Fibroblast of gingiva (primary cell): ENCODE measurements around the gene IL17RA.
A peak's percentile ranks its signal among the peaks of the same experiment; 100 is the strongest.

Experiments used
- DNase-seq: peaks from one replicate; pipeline ENCODE4 v3.0.0-alpha.2; 2011; ENCODE audit warnings: low read depth

The IL17RA gene

DNA sequence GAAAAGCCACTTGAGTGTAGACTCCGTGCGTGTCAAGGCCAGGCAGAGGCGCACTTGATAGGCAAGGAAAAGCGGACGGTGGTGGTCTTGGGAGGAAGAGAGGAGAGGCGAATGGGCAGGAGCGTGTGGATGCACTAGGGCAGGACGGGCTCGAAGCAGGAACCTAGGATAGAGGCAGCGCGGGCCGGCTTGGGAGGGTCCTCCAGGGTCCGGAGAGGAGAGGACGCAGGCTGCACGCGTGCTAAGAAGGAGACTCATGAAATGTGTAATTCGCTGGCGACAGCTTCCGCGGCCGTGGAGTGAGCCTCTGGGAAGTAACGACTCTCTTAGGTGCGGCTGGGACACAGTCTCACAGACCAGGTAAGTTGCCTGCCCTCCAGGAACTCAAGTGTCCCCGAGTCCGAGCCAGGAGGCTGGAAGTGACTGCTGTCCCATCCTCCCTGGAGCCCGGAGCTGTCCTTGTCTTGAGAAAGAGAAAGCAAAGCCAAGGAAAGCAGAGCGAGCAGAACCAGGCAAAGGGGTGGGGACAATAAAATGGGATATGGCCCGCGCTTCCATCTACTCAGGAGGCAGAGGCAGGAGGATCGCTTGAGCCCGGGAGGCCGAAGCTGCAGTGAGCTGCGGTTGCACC, 874 bp upstream of the IL17RA start:
- DNase-seq, result no peak

DNA sequence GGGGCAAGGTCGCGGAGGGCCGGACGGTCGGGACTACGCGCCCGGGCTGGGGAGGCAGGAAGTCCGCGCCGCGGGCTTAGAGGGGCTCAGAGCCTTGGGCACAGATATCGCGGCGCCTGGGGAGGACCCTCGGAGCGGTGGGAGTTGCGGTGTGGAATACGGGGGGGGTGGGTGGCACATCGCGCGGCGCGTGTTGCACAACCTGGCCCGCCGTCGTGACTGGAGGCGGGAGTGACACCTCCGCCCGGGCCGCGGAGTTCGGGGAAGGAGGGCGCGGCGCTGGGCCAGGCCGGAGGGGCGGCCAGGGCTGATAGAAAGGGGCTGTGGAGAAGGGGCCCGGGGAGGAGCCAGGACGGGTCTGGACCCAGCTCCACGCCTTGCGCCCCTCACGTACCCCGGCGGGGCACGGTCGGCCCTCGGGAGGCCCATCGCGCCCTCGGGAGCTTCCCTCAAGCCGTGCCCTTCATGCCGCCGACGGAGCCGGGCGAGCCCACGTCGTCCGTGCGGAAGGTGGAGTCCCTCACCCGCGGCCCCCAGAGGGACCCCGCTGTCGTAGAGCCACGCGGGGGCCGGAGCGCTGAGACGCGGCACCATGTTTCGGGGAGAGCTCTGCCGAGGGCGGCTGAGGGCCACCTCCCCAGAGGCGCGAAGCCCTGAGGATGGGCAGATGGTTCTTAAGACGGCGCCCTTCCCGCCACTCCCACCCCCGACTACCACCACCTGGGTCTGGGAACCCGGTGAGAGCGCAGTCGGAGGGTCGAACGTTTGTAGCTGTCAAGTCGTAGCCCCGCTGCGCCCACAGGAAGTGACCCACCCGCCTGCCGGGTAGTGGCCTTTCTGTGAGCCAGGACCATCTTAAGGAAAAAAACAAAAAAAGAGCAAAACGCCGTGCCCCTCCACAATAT, 729 bp downstream of the IL17RA start:
- DNase-seq, result no peak

DNA sequence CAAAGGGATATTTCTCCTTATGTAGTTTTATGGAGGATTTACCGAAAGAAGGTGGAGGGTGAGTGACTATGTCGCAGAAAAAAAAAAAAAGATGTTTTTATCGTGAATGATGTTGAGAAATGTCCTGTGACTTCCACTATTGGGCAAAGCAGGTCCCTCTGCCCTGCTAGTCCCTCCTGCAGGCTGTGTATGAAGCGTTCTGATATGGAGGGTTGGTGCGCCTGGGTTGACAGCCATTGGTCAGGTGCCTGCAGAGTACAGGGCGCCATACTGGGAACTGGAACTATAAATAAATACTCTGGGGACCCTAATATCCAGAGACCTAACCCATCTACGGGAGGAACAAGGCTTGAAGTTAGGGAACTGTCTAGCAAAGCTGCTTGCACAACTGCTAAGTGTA, 1.5 kb downstream of the IL17RA start:
- DNase-seq, result no peak

DNA sequence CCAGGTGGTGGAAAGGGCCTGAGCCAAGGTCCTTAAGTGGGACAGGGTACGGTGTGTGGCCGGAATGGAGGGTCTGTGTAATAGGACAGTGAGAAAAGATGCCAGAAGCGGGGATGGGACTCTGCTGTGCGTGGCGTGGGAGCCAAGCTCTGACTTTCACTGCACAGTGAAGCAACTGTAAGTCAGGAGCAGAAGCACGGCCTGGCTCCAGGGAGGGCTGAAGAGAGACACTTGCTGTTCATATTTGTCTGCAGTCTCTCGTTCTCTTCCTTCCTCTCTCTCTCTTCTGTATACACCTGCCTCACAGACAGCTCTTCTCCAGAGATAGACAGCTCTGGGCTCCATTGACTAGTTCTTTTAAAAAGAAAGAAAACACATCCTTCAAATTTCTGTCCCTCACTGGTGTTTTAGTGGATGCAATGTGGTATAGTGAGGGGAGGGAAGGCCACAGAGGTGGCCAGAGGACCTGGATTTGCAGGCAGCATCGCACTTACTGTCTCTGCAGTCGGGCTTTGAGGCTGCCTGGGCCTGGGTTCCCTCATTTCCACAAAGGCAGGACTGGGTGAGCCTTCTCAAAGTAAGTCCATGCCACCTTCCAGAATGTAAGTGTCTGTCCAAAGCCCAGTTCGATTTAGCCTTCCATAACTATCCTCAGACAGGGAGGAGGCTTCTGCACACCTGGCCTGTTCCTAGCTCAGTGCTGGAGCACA, 2.1 kb downstream of the IL17RA start:
- no peak for DNase-seq

DNA sequence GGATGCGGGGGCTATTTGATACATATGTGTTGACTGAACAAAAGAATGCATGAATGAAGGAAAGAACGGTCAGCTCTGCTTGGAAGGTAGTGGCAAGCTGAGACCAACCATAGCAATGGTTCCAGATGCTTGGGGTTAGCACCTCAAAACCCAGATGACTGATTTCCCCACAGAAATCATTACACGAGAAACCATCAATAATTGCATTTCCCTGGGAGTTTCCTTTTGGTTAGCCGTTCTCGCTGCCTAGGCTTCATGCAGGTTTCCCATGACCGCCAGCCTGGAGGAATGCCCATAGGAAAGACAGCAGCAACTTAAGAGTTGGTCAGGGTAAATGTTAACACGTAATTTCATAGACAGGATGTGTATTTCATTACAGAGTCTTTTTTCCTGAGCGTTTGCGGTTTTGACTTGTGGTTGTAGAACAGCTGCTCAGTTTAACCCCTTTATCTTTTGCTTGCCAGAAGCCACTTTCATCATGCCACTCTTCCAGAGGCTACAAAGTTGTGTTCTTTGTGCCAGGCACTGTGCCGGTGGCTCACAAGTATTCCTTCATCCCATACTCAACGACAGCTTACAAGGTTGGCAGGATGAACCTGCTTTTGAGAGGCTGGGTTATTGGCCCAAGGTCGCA, 2.8 kb downstream of the IL17RA start:
- DNase-seq, result peak; percentile 56

DNA sequence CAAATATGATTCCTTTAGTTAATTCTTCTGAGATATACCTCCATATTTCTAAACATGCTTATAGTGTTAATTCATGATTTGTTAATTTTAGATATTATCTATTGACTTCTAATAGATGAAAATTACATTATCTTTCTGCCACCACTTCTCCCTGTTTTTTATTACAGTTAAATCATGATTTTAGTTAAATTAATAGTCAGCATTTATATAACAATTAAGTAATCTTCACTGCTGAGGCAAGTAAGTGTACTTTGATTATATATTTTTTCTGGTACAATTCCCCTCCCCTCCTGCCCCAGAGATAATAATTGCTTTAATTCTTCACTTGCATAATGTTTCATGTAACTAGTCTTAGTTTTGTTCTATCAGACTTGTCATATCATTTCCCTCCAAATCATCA, 5.8 kb downstream of the IL17RA start:
- no peak for DNase-seq

DNA sequence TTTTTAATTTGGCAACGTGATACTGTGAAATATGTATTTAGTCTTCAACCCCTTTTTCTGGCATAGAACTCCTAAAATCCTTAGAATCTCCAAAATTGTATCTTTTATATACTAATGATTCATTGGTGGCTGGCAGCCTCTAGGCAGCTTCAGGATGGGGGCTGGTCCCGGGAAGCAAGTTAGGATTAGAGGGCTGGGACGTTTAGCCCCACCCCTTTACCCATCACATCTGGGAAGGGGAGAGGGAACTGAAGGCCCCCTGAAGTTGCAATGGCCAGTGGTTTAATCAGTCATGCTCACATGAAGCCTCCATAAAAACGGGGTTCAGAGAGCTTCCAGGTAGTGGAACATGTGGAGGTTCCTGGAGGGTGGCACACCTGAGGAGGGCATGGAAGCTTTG, 7.1 kb downstream of the IL17RA start:
- DNase-seq, result no peak

DNA sequence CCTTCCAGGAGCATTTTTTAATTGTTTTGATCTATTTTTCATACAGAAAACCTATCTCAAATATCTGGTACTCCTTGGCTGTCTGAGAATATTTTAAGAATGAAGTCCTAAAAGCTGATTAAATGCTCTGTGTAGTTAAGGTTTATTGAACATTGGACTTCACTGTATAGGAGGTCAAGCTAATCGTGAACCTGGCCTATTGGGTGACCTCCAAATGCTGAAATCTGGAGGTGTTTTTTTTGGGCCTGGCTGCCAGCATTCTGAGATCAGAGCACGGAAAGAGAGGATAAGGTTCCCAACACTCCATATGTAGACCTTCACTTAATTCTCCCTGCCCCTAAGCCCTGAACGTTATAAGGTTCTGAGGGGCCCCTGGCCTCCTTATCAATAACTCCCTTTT, 8.3 kb downstream of the IL17RA start:
- DNase-seq, result no peak

DNA sequence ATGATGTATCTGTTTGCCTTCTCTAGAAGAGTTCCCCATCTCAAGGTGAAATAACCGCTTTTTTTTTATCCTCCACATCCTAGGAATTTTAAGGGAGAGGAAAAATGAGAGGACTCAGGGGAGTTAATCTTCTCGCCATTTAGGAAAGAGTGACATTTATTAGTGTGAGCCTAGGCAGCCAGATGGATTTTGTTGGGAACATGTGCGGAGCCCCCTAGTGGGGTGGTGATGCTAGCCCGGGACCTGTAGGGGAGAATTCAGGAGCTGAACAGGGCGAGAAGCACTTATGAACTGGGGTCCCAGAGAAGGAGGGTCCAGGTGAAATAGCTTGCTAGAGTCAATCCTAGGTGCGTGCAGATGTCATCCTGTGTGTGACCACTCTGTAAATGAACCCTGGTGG, 10.7 kb downstream of the IL17RA start:
- no peak for DNase-seq

DNA sequence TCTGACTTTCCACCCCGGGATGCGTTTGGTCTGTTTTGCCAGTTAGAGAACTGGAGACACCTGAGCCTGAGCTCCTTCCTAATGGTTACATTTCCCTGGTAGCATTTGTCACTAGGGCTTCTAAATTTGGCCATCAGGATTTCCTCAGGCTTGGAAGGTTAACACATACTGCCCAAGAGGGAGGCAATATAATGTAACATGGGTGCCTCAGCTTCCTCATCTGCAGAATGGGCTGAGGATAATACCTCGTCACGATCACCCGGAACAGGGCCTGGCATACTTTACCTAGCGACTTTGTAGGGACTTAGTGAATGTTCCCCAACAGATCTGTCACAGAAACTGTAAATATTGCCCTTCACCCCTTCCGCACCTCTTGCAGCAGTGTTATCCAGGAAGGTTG, 11.3 kb downstream of the IL17RA start:
- DNase-seq, result no peak

DNA sequence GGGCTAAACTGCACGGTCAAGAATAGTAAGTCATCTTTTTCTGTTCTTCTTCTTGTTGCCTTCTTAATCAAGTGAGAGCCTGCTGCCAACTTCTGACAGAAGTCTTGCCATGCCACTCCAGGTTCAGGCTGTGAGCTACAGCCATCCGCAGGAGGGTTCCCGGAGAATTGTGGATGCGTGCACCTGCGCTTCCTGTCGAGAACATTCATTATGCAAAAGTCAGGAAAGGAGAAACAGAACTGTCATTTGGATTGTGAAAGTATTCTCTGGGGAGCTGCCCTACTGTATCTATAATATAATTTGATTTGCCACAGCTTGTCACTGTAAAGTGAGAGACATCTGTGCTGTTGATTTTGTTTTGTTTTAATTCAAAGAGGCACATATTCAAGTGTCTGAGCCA, 12.3 kb downstream of the IL17RA start:
- DNase-seq, result no peak

DNA sequence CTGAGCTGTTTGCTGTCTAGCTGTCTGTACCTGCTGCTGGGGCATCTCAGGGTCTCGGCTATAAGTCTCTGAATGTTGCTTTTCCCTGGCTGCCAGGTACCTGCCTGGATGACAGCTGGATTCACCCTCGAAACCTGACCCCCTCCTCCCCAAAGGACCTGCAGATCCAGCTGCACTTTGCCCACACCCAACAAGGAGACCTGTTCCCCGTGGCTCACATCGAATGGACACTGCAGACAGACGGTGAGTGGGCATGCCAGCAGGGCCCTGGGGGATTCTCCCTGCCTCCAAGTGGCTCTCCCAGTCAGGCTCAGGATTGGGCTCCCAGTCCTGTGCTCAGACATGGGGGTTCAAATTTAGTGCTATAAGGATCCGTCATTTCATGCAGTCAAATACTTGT, 12.9 kb downstream of the IL17RA start:
- no peak for DNase-seq

DNA sequence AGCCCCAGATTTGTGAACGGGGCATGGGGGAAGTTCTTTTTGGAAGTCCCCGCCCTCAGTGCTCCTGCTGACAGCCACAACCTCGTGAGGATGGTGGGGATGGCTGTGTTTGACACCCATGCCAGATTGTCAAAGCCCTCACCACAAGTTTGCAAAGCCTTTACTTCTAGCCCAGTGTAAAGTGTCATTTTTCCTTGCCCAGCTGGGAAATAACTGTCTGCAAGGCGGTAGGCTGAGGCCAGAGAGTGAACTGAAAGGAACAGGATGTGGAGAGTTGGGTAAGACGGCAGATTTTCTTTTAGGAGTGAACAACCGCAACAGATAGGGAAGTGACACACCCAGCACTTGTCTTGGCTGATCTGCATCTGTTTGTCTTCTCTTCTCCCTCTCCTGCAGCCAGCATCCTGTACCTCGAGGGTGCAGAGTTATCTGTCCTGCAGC, 13.6 kb downstream of the IL17RA start:
- DNase-seq, result no peak

DNA sequence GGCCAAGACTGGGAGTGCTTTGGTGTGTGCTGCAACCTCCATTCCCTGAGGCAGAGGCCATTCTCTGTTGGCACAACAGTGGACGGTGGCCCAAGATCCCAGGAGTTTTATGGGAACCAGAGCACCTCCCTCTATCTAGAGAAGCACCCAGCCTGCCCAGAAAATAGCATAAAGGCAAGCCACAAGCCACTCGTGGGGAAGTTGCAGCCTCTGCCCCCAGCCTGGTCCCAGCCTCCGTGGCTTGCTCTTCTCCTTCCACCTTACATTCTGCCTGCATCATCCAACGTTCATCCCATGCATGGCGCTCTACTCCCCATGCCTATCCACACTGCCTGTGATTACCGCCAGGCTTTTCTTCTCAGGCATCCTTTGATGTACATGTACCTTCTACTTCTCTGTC, 15.8 kb downstream of the IL17RA start:
- no peak for DNase-seq

DNA sequence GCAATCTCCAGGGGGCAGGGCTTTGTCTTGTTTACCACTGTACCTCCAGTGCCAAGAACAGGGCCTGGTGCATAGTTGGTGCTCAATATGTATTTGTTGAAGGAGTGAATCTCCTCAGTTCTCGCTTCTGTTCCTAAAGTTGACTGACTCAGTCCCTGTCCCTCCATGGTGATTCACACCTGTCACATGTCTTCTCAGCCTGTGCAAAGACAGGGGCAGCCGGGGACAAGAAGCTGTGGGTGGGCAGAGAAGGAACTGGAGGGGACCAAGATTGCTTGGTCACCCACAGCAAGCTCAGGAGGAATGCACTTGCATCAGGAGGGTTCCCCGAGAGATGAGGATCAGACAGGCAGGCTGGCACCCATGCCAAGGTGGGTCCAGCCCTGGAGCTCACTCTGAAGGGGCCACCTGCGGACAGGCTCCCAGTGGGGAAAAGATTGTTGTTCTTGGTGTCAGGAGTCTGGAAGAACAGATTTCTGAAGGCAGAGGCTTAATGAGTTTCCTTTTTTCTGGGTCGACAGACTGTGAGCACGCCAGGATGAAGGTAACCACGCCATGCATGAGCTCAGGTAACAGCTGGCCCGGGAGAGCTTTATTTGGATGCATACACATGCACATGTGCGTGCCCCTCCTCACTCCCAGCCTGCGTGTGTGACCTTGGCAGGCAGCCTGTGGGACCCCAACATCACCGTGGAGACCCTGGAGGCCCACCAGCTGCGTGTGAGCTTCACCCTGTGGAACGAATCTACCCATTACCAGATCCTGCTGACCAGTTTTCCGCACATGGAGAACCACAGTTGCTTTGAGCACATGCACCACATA, 16.9 kb downstream of the IL17RA start:
- no peak for DNase-seq

DNA sequence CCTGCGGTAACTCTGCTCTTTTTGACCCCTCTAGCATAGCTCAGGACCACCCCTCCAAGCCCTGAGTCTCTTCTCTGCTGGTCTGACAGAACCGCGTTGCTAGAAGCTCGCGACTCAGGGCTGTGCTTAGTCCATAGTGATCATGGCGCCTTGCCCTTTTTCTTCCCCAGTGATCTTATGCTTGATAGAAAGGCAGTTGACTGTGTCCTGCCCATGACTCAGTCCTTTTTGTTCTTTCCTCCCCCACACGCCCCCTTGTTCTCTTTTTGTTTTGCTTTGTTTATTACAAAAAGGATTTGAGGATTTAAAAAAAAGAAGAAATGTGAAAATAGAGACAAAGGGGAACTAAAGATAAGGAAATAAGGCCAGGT, 17.5 kb downstream of the IL17RA start:
- no peak for DNase-seq

DNA sequence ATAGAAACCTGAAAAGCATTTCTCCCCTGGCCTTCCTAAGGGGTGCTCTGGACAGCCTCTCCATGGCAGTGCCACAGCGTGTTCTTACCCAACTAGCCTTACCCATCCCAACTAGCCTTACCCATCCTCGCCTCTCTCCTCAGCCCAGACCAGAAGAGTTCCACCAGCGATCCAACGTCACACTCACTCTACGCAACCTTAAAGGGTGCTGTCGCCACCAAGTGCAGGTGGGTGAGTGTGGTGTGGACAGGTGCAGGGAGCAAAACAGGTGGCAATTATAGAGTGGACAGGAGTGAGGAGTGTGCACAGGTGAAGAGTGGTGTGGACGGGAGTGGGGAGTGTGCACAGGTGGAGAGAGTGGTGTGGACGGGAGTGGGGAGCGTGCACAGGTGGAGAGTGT, 18.6 kb downstream of the IL17RA start:
- DNase-seq, result no peak

DNA sequence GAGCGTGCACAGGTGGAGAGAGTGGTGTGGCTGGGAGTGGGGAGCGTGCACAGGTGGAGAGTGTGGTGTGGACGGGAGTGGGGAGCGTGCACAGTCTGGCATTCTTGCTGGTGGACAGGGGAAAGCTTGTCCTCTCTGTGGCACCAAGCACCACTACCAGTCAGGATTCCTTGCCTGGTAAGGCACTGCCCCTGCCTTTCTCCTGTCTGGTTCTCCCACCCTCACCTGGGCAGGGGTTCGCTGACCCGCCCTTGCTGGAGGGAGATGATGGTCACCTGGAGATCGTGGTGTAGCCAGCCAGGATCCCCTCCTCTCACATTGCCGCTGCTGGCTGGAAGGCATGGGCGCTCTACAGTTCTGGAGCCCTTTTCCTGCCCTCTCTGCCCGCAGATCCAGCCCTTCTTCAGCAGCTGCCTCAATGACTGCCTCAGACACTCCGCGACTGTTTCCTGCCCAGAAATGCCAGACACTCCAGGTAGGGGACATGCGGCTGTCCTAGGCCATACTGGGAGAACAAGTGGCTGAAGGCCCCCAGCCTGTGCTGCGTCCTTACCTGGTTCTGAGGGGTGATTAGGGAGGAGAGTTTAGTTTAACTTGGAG, 19.6 kb downstream of the IL17RA start:
- no peak for DNase-seq

DNA sequence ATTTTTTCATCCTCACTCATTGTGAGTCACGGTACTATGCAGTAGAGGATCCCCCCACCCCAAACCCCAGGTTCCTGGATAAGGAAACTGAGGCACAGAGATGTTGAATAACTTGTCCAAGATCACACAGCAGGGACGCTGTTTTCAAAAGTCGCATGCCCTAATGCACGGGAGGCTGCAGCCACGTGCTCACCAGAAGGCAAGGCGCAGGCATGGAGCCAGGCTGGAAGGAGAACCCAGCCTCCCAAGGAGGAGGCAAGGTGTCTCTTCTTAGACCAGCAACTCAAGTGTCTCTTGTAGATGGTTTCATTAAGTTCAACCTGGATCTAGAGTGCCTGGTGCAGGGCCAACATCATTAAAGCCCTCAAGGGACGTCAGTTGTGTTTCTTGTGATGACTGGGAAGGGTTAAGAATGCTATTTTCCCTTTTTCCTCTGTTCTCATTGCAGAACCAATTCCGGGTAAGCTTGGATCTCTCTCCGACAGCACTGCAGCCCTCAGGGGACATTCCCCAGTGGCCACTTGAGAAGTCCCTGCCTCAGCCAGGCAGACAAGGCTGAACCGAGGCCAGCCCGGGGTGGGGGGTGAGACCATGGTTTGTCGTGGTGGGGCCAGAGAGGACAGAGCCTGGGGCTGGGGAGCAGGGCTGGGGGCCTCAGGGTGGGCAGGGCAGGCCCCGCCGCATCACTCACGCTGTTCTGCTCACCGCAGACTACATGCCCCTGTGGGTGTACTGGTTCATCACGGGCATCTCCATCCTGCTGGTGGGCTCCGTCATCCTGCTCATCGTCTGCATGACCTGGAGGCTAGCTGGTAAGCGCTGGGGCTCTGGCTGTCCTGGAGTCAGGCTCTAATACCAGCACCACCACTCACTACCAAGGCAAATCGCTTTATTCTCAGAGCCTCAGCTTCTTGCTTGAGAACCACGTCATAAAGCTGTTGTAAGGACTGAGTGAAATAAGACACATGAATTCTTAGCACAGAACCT, 20.6 kb downstream of the IL17RA start:
- no peak for DNase-seq

DNA sequence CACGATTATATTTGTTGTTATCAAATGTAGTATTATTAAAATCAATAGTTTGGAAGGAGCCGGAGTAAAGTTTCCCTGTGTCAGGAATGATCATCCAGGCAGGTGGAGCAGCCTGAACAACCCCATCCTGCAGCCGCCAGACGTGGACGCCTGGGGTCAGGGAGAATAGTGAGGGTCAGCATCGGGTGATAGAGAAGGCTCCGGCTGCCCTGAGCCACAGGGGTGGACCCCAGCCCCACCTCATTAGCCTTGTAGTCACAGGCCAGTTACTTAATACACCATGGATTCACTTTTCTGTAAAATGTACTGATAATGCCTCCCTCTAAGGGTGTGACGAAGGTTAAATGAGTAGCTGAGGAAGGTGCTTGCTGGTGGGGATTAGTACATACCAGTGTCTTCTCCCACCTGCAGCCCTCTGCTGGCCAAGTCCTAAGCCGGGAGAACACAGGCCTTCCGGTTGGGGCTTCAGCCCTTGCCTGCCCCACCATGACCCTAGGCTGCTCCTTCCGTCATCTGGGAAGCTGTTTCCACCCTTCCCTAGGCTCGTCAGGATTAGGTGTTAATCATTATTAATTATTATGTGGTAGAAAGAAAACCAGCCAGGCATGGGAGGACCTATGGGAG, 21.5 kb downstream of the IL17RA start:
- no peak for DNase-seq
